ENCODE measurements around the gene EDIL3. TPM values are rescaled to one million over a fixed set of nuclear protein-coding genes. Genes with fewer than 3 reads are reported as not detected.

The EDIL3 gene
- total and polyA plus RNA-seq, 2 of the 8 experiments (the other 6 are each of a cell fraction or from before 2014, with no cell fraction given): 14.7 to 47.2 TPM

DNA sequence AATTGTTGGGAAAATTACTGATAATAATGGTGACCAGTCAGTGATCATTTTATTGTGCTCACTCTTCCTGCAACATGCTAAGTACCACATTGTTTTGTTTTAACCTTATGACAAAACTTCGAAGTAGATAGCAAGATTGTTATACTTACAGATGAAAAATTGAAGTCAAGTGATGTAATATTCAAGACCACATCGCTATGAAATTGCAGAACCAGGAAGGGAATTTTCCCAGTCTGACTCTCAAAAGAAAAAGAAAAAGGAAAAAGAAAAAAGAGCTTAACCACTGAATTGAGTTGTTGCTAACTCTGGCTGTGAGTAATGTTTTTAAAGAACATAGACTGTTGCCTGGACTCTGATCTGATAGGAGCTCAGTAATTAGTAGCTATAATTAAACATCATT, 493.4 kb downstream of the EDIL3 start:
- Histone ChIP-seq H3K9me3 (ENCODE audit: insufficient read depth in 2 of 2, low read depth in 1 of 2, low read length in 1 of 2) (no peaks in the 10 kb centered on the region), H3K36me3 (ENCODE audit: control insufficient read depth in 2 of 4, insufficient read depth in 4 of 4, low read length in 3 of 4) (no peaks in the 10 kb centered on the region), H3K4me1 (replicated peaks in 1 of 4; ENCODE audit: control insufficient read depth in 3 of 4, insufficient read depth in 4 of 4, low read length in 3 of 4) (no peaks in the 10 kb centered on the region), H2BK20ac (ENCODE audit: low read length) (no peak overlapping the region), H3K79me2 (ENCODE audit: control insufficient read depth in 1 of 2, insufficient read depth in 2 of 2, low read length in 2 of 2) (no peaks in the 10 kb centered on the region), H4K91ac (replicated peaks; ENCODE audit: insufficient read length, low read length) (no peak overlapping the region), H4K8ac (ENCODE audit: extremely low read depth, insufficient read depth, low read length) (no peak overlapping the region), H3K9ac (replicated peaks in 1 of 4; ENCODE audit: extremely low read depth in 1 of 4, low read depth in 3 of 4, low read length in 3 of 4) (no peak overlapping the region), H3K23me2 (ENCODE audit: low read depth, low read length) (no peaks in the 10 kb centered on the region), H3K4ac (replicated peaks; ENCODE audit: insufficient read length, low read depth, low read length) (no peak overlapping the region), H2AFZ (ENCODE audit: low read length) (no peak overlapping the region), H2BK120ac (replicated peaks; ENCODE audit: low read depth, low read length) (no peak overlapping the region), H3K14ac (ENCODE audit: insufficient read length) (no peak overlapping the region), H3K79me1 (ENCODE audit: low read depth, low read length) (no peaks in the 10 kb centered on the region), H2AK5ac (ENCODE audit: low read depth, low read length) (no peak overlapping the region), H3K56ac (replicated peaks; ENCODE audit: insufficient read length, low read depth, low read length) (no peak overlapping the region), H3K23ac (ENCODE audit: insufficient read length) (no peak overlapping the region), H4K20me1 (replicated peaks in 1 of 2; ENCODE audit: control insufficient read depth in 1 of 2, insufficient read depth in 2 of 2, low read length in 2 of 2) (no peaks in the 10 kb centered on the region), H2BK12ac (ENCODE audit: low read depth, low read length) (no peak overlapping the region), H2BK15ac (ENCODE audit: low read length) (no peak overlapping the region), H3K27ac (ENCODE audit: low read depth, low read length) (no peak overlapping the region), H3K4me2 (ENCODE audit: insufficient read depth in 1 of 2, low read depth in 2 of 2, low read length in 2 of 2) (no peak overlapping the region), H2BK5ac (ENCODE audit: low read depth, low read length) (no peak overlapping the region), H3K27me3 (replicated peaks in 1 of 4; ENCODE audit: control insufficient read depth in 3 of 4, extremely low read depth in 1 of 4, insufficient read depth in 3 of 4, low read length in 3 of 4) (no peaks in the 10 kb centered on the region), H3K4me3 (ENCODE audit: extremely low read depth in 1 of 4, insufficient read depth in 2 of 4, low read depth in 3 of 4, low read length in 4 of 4) (no peak overlapping the region), H4K5ac (ENCODE audit: insufficient read length, low read depth, low read length) (no peak overlapping the region), H3K18ac (ENCODE audit: extremely low read depth, low read length) (no peak overlapping the region)
- CTCF ChIA-PET (ENCODE audit: partially characterized antibody): interaction anchor here (0.9 to 1.5 kb wide), 2 partner anchors 35 to 36 kb away, joined by 3 read pairs; no protein-coding TSS in a partner anchor
- POLR2A ChIA-PET (ENCODE audit: partially characterized antibody): no interaction called here
- FAIRE-seq (no peak), DNase-seq (ENCODE audit: low read depth in 1 of 2, low spot score in 2 of 2) (no peak)
- WGBS, 2 experiments (ENCODE audit: extremely low coverage in 1 of 2, insufficient coverage in 1 of 2, insufficient read length in 1 of 2, insufficient replicate concordance in 2 of 2, low coverage in 1 of 2, low lambda C conversion rate in 2 of 2, missing lambda C conversion rate in 1 of 2): 100% methylated on average over 2 of the region's 2 CpGs; no CpG with 5 or more reads in 1 of the 2 experiments
- TF ChIP-seq SAP30 (IDR thresholded peaks at IDR 0.05; ENCODE audit: insufficient read depth, insufficient replicate concordance, low read length): no peak
- no peak for TF ChIP-seq ASH2L (IDR thresholded peaks at IDR 0.05; ENCODE audit: low read length)
- TF ChIP-seq CEBPB (IDR thresholded peaks at IDR 0.05; ENCODE audit: low read depth, low read length): no peak
- no peak for TF ChIP-seq CHD1 (IDR thresholded peaks at IDR 0.05; ENCODE audit: low read depth, low read length)
- TF ChIP-seq TEAD4 (IDR thresholded peaks at IDR 0.05; ENCODE audit: low read depth, low read length): no peak
- no peak for TF ChIP-seq RAD21 (IDR thresholded peaks at IDR 0.05 in 1 of 2, conservative IDR thresholded peaks at IDR 0.05 in 1 of 2; ENCODE audit: low read depth in 2 of 2, low read length in 2 of 2)
- TF ChIP-seq SIN3A (conservative IDR thresholded peaks at IDR 0.05 in 1 of 2, IDR thresholded peaks at IDR 0.05 in 1 of 2; ENCODE audit: low read depth in 1 of 2, low read length in 2 of 2): no peak

All from H1 (cell line).